Nephron progenitor cell (in vitro differentiated cells): Measurements from ENCODE around the gene GMCL2.
A peak's percentile ranks its signal among the peaks of the same experiment; 100 is the strongest.

ENCODE experiments used
- DNase-seq: peaks from one replicate; pipeline ENCODE4 v3.0.0; 2021
- H3K27ac Mint-ChIP-seq: 2 replicates; pipeline ENCODE4 v1.8.0; 2021; ENCODE audit warnings: mild to moderate bottlenecking, moderate library complexity, mixed read lengths
- H3K27me3 Mint-ChIP-seq: 2 replicates; pipeline ENCODE4 v1.8.0; 2021; ENCODE audit warnings: mild to moderate bottlenecking, low read depth, mixed read lengths; ENCODE audit not compliant: poor library complexity
- H3K36me3 Mint-ChIP-seq: 2 replicates; pipeline ENCODE4 v1.8.0; 2021; ENCODE audit warnings: low read depth, mixed read lengths
- H3K4me1 Mint-ChIP-seq: 2 replicates; pipeline ENCODE4 v1.8.0; 2021; ENCODE audit warnings: mixed read lengths
- H3K4me3 Mint-ChIP-seq: 2 replicates; pipeline ENCODE4 v1.8.0; 2021; ENCODE audit warnings: mild to moderate bottlenecking, moderate library complexity, mixed read lengths
- H3K9me3 Mint-ChIP-seq: 2 replicates; pipeline ENCODE4 v1.8.0; 2021; ENCODE audit warnings: mild to moderate bottlenecking, moderate library complexity, mixed read lengths
- CTCF ChIP-seq: fragments of 200-600 bp; sonication (generic); IDR thresholded peaks from 2 replicates; pipeline ENCODE4 v1.5.0; 2021; ENCODE audit warnings: antibody characterized with exemption

GMCL2 gene

GRCh38 chr5:178224403-178224802 lies 37.2 kb upstream of the GMCL2 start:
- Mint-ChIP-seq H3K4me1 (peaks cover 22% of the 10 kb centered on the region), H3K4me3 (no peak overlapping the region), H3K27me3 (peaks cover 4% of the 10 kb centered on the region), H3K27ac (no peak overlapping the region), H3K9me3 (no peaks in the 10 kb centered on the region), H3K36me3 (peaks cover 75% of the 10 kb centered on the region)
- DNase-seq: no peak
- TF ChIP-seq CTCF: no peak

DNA sequence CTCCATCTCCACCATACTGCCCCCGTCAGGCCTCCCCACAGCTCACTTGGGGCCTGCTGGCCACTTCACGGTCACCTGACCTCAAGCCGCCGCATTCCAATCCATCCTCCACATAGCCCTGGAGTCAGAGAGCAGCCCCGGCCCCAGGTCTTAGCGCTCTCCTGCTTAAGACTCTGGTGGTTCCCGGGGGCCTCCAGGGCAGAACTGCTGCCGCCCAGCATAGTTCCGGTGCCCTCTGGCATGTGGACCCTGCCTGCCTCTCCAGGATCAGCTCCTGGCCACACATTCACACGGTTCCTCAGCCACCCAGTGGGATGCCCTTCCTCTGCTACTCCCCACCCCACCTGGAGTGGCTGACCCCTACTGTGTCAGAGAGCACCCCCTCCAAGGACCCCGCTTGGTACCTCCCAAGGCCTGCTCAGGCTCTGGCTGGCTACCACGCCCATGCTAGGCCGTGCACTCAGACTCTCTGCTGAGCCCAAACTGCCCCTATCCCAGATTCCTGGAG lies 36.7 kb upstream of the GMCL2 start:
- peak; percentile 41 for DNase-seq
- Mint-ChIP-seq H3K9me3 (no peaks in the 10 kb centered on the region), H3K4me1 (peaks cover 20% of the 10 kb centered on the region), H3K27me3 (peaks cover 4% of the 10 kb centered on the region), H3K4me3 (no peak overlapping the region), H3K36me3 (peaks cover 75% of the 10 kb centered on the region), H3K27ac (peak overlapping the region; percentile 59)
- no peak for TF ChIP-seq CTCF

DNA sequence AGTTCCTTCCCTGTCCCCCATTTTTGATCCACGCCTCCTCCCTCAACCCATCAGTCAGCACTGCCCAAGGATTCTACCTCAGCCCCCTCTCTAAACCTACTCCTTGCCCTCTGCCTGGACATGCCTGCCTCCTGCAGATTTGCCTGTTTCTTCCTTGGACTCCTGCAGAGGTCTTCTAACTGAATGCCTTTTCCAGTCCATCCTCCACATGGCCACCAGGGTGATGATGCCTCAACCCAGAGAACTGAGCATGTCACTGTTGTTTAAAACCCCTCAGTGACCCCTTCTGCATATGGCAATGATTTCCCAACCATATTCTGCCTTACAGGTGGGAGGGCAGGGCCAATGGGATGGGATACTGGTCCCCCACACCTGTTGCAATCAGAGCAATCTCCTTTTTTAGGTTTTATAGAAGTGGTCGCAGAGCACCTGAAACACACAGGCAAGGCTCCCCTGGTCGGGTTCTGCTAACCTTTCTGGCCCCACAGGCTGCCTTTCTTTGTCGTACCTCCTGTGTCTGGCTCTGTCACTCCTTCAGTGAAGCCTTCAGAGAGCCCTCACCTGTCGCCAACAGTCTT lies 36.1 kb upstream of the GMCL2 start:
- peak overlapping the region; percentile 59 for H3K27ac Mint-ChIP-seq
- DNase-seq: no peak
- H3K36me3 Mint-ChIP-seq: peaks cover 75% of the 10 kb centered on the region
- TF ChIP-seq CTCF: no peak
- H3K27me3 Mint-ChIP-seq: peaks cover 4% of the 10 kb centered on the region
- peaks cover 20% of the 10 kb centered on the region for H3K4me1 Mint-ChIP-seq
- H3K9me3 Mint-ChIP-seq: no peaks in the 10 kb centered on the region
- H3K4me3 Mint-ChIP-seq: no peak overlapping the region

DNA sequence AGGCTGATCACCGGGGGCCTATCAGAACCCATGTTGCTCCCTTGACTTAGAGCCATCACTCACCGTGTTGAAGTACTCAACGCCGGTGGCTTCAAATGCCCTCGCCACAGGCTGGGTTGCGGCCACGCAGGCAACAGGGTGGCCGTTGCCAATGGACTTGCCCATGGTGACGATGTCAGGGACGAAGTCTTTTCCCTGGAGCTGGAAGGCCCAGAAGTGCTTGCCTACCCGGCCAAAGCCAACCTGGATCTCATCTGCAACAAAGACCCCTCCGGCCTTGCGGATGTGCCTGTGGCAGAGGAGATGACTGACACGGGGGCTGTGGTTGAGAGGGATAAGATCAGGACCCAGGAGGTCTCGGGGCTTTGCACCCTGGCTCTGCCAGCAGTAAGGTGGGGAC lies 35.1 kb upstream of the GMCL2 start:
- Mint-ChIP-seq H3K9me3 (no peaks in the 10 kb centered on the region), H3K36me3 (peaks cover 71% of the 10 kb centered on the region), H3K27me3 (peaks cover 4% of the 10 kb centered on the region), H3K27ac (no peak overlapping the region), H3K4me1 (peaks cover 20% of the 10 kb centered on the region), H3K4me3 (no peak overlapping the region)
- no peak for TF ChIP-seq CTCF
- no peak for DNase-seq

DNA sequence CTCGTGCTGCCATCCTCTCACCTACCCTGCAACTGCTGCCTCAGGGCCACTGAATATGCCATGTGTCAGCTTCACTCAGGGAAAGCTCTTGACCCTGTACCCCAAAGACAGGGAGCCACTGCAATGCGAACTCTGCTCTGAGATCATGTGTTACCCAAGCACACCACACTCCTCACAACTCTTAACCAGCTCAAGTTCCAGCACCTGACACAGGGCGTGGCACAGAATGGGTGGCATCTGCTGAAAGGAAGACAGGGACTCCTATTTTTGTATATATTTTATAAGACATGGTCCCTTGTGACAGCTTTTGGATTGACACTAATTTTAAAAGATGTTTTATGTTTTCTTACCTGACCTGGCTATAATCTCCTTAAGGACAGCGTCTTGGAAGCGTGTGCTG lies 34.7 kb upstream of the GMCL2 start:
- Mint-ChIP-seq H3K27me3 (peaks cover 4% of the 10 kb centered on the region), H3K4me3 (no peak overlapping the region), H3K36me3 (peaks cover 71% of the 10 kb centered on the region), H3K9me3 (no peaks in the 10 kb centered on the region), H3K27ac (peak overlapping the region; percentile 89), H3K4me1 (peaks cover 20% of the 10 kb centered on the region)
- DNase-seq: no peak
- no peak for TF ChIP-seq CTCF

GRCh38 chr5:178221282-178221681 lies 34.1 kb upstream of the GMCL2 start:
- Mint-ChIP-seq H3K4me3 (no peak overlapping the region), H3K4me1 (peaks cover 20% of the 10 kb centered on the region), H3K9me3 (no peaks in the 10 kb centered on the region), H3K27ac (peak overlapping the region; percentile 89), H3K27me3 (peaks cover 4% of the 10 kb centered on the region), H3K36me3 (peaks cover 71% of the 10 kb centered on the region)
- DNase-seq: no peak
- TF ChIP-seq CTCF: no peak
